OCI-LY1 (cell line): ENCODE data around the gene STXBP6.

Source experiments
- H2AFZ ChIP-seq: fragments of 200-600 bp; sonication (generic), shearing (Covaris generic); 2 replicates; pipeline ENCODE4 v1.6.0; 2014; ENCODE audit warnings: antibody characterized with exemption, mild to moderate bottlenecking, low read length
- H3F3A ChIP-seq: fragments of 200-600 bp; sonication (generic), shearing (Covaris generic); 2 replicates; pipeline ENCODE4 v1.6.0; 2014; ENCODE audit warnings: mild to moderate bottlenecking, antibody characterized with exemption, low read length, moderate library complexity; ENCODE audit not compliant: insufficient read depth
- H3K27ac ChIP-seq: fragments of 200-600 bp; sonication (generic); 2 replicates; pipeline ENCODE4 v1.5.1; 2014; ENCODE audit warnings: low read length, mixed run types, mild to moderate bottlenecking, low read depth; ENCODE audit not compliant: poor library complexity, severe bottlenecking
- H3K27me3 ChIP-seq: fragments of 200-600 bp; sonication (generic); 2 replicates; pipeline ENCODE4 v1.6.0; 2014; ENCODE audit warnings: antibody characterized with exemption, mild to moderate bottlenecking, low read length, moderate library complexity; ENCODE audit not compliant: insufficient read depth
- H3K36me3 ChIP-seq: fragments of 200-600 bp; sonication (generic); 2 replicates; pipeline ENCODE4 v1.6.1; 2014; ENCODE audit warnings: mild to moderate bottlenecking, antibody characterized with exemption, low read length, moderate library complexity, mixed read lengths; ENCODE audit not compliant: insufficient read depth
- H3K4me1 ChIP-seq: fragments of 200-600 bp; sonication (generic); 2 replicates; pipeline ENCODE4 v1.5.1; 2014; ENCODE audit warnings: mild to moderate bottlenecking, low read length, moderate library complexity; ENCODE audit not compliant: insufficient read depth, severe bottlenecking
- H3K4me2 ChIP-seq: fragments of 200-600 bp; sonication (generic), shearing (Covaris generic); 2 replicates; pipeline ENCODE4 v1.6.1; 2014; ENCODE audit warnings: low read length
- H3K4me3 ChIP-seq: fragments of 200-600 bp; sonication (generic); 2 replicates; pipeline ENCODE4 v1.5.1; 2014; ENCODE audit warnings: low read length, low read depth, mild to moderate bottlenecking, mixed read lengths; ENCODE audit not compliant: poor library complexity, severe bottlenecking
- H3K79me2 ChIP-seq: fragments of 200-600 bp; shearing (Covaris generic); 2 replicates; pipeline ENCODE4 v1.6.1; 2016; ENCODE audit warnings: mixed run types, low read length, mixed read lengths; ENCODE audit not compliant: insufficient read depth
- H3K9ac ChIP-seq: fragments of 200-600 bp; sonication (generic), shearing (Covaris generic); 2 replicates; pipeline ENCODE4 v1.6.1; 2014; ENCODE audit warnings: mild to moderate bottlenecking, low read length, mixed read lengths
- H3K9me2 ChIP-seq: fragments of 200-600 bp; sonication (generic), shearing (Covaris generic); 2 replicates; pipeline ENCODE4 v1.6.1; 2014; ENCODE audit warnings: low read depth, mild to moderate bottlenecking, low read length, mixed read lengths
- H3K9me3 ChIP-seq: fragments of 200-600 bp; shearing (Covaris generic); 2 replicates; pipeline ENCODE4 v1.6.1; 2014; ENCODE audit warnings: low read length, mixed read lengths
- H4K20me1 ChIP-seq: fragments of 200-600 bp; sonication (generic), shearing (Covaris generic); 2 replicates; pipeline ENCODE4 v1.6.0; 2016; ENCODE audit warnings: mild to moderate bottlenecking, low read length; ENCODE audit not compliant: insufficient read depth
- EZH2 ChIP-seq: fragments of 200-600 bp; sonication (generic), shearing (Covaris generic); IDR thresholded peaks from 2 replicates; pipeline ENCODE4 v1.8.0; 2017; ENCODE audit warnings: borderline replicate concordance, mixed run types, mild to moderate bottlenecking, antibody characterized with exemption, low read length, moderate library complexity, mixed read lengths
- TF ChIP-seq, protein P1 (sequence below): fragments of 200-600 bp; sonication (generic), shearing (Covaris generic); IDR thresholded peaks from 2 replicates; pipeline ENCODE4 v1.5.1; 2017; ENCODE audit warnings: mild to moderate bottlenecking, antibody characterized with exemption, low read length, moderate library complexity, mixed read lengths

Gene STXBP6

DNA sequence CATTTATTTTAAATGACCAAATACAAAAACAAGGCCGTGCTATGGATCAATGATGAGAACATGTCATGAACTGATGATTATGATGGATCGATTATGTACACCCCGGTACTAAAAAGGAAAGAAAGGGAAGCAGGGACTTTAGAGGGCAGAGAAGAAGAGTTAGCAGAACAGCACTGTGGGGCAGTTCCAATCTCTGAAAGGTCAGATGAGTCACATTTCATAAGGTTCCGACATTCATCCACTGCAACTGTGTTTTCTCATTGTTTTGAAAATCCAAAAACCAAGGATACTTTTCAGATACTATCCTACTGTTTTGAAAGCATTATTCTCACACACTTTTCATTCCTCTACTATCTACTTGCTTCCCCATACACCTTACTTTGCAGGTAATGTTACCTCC, 169.3 kb downstream of the STXBP6 start:
- Histone ChIP-seq H3K4me3 (no peak overlapping the region), H3K36me3 (no peaks in the 10 kb centered on the region), H4K20me1 (no peaks in the 10 kb centered on the region), H3K27me3 (no peaks in the 10 kb centered on the region), H2AFZ (no peak overlapping the region), H3K4me1 (no peaks in the 10 kb centered on the region), H3K9ac (no peak overlapping the region), H3K9me2 (no peaks in the 10 kb centered on the region), H3K9me3 (no peaks in the 10 kb centered on the region), H3K27ac (no peak overlapping the region), H3K79me2 (no peaks in the 10 kb centered on the region), H3F3A (no peaks in the 10 kb centered on the region), H3K4me2 (no peak overlapping the region)
- TF ChIP-seq, protein P1, sequence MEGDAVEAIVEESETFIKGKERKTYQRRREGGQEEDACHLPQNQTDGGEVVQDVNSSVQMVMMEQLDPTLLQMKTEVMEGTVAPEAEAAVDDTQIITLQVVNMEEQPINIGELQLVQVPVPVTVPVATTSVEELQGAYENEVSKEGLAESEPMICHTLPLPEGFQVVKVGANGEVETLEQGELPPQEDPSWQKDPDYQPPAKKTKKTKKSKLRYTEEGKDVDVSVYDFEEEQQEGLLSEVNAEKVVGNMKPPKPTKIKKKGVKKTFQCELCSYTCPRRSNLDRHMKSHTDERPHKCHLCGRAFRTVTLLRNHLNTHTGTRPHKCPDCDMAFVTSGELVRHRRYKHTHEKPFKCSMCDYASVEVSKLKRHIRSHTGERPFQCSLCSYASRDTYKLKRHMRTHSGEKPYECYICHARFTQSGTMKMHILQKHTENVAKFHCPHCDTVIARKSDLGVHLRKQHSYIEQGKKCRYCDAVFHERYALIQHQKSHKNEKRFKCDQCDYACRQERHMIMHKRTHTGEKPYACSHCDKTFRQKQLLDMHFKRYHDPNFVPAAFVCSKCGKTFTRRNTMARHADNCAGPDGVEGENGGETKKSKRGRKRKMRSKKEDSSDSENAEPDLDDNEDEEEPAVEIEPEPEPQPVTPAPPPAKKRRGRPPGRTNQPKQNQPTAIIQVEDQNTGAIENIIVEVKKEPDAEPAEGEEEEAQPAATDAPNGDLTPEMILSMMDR = no peak
- TF ChIP-seq EZH2 = no peak

DNA sequence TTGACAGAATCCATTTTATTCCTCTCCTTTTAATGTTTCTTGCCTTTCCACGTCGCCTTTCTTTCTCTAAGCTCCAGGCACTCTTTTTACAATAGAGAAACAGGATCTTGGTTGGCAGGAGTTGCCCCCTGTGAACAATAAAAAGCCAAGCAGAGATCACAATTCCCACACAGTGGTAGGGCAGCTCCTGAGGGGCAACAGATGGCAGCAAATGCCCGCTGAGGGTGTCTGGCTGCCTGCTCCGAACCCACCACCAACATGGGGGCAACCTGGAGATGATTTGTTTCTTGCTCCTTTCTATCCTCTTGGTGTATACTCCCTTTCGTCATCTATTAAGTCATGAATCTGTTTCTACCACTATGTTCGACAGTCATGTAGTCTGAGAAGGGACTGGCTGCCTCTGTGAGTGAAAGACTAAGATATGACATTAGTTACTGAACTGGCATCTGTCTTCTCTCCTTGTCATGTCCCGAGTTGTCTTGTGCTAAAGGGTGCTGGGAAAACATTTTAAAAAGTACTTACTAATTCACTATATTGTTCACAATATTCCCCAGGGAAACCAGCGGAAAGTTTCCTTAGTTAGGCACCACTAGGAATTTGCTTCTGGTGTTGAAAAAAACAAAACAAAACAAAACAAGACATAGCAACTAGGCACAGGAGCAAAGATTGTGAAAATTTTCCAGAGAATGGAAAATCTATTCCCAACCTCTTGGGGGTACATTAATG, 170.1 kb downstream of the STXBP6 start:
- Histone ChIP-seq H3K9ac (no peak overlapping the region), H3K79me2 (no peaks in the 10 kb centered on the region), H3K36me3 (no peaks in the 10 kb centered on the region), H4K20me1 (no peaks in the 10 kb centered on the region), H3K9me3 (no peaks in the 10 kb centered on the region), H3K9me2 (no peaks in the 10 kb centered on the region), H3K4me3 (no peak overlapping the region), H2AFZ (no peak overlapping the region), H3K27ac (no peak overlapping the region), H3K4me2 (no peak overlapping the region), H3F3A (no peaks in the 10 kb centered on the region), H3K27me3 (no peaks in the 10 kb centered on the region), H3K4me1 (no peaks in the 10 kb centered on the region)
- TF ChIP-seq, protein P1 = 0 out of 2 replicates have a peak, but pooled peaks have one; percentile 9
- no peak for TF ChIP-seq EZH2

DNA sequence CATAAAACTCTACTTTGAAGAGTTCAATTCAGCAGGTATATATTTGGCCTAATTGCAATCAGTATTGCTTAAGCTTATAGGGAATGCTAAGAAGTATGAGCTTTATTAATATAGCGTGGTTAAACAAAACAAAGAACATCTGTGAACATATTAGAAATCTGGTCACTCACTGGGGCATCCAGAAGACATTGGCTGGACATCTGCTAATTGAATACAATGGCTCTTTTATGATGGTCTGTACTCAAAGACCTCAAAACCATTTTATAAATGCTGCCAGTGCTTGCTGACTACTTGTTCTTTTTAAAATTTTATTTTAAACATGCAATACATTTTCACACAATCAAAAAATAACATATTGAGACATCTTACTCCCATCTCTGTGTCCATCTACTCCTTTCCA, 173.0 kb downstream of the STXBP6 start:
- Histone ChIP-seq H3F3A (no peaks in the 10 kb centered on the region), H3K36me3 (no peaks in the 10 kb centered on the region), H2AFZ (no peak overlapping the region), H3K9me2 (no peaks in the 10 kb centered on the region), H3K27ac (no peak overlapping the region), H4K20me1 (no peaks in the 10 kb centered on the region), H3K9me3 (no peaks in the 10 kb centered on the region), H3K4me2 (no peak overlapping the region), H3K27me3 (no peaks in the 10 kb centered on the region), H3K4me1 (no peaks in the 10 kb centered on the region), H3K4me3 (no peak overlapping the region), H3K9ac (no peak overlapping the region), H3K79me2 (no peaks in the 10 kb centered on the region)
- no peak for TF ChIP-seq EZH2
- TF ChIP-seq, protein P1 = no peak
